Breast epithelium (tissue), 3 donors: ENCODE results near the gene BPIFA1.

ENCODE experiments used
- CTCF ChIP-seq, 3 donors: fragments of 450-650 bp; IDR thresholded peaks; one replicate each; pipeline ENCODE4 v1.5.1; 2016 to 2017; ENCODE audit warnings: antibody characterized with exemption in 3 of 3, mild to moderate bottlenecking in 3 of 3, moderate library complexity in 3 of 3
- POLR2A ChIP-seq: fragments of 450-650 bp; IDR thresholded peaks from one replicate; pipeline ENCODE4 v1.6.1; 2016; ENCODE audit warnings: antibody characterized with exemption, mild to moderate bottlenecking, moderate library complexity

- TF ChIP-seq CTCF (IDR thresholded peaks at IDR 0.05): no peak
- TF ChIP-seq POLR2A: no peak
Measured at GRCh38 chr20:33199026-33199425, 36.8 kb upstream of the BPIFA1 start.
